Measurements from ENCODE around the gene CACNA1D. TPM values are rescaled to one million over a fixed set of nuclear protein-coding genes. Genes with fewer than 3 reads are reported as not detected.

Gene CACNA1D
- total RNA-seq, 1 donor from 2014 or later: 13.0 TPM

GRCh38 chr3:53695324-53695690 is 200.9 kb downstream of the CACNA1D start:
- intact Hi-C loops (cut with DNase I): no loop called here
- DNase-seq (ENCODE audit: low spot score) (no peak), ATAC-seq (no peak)

DNA sequence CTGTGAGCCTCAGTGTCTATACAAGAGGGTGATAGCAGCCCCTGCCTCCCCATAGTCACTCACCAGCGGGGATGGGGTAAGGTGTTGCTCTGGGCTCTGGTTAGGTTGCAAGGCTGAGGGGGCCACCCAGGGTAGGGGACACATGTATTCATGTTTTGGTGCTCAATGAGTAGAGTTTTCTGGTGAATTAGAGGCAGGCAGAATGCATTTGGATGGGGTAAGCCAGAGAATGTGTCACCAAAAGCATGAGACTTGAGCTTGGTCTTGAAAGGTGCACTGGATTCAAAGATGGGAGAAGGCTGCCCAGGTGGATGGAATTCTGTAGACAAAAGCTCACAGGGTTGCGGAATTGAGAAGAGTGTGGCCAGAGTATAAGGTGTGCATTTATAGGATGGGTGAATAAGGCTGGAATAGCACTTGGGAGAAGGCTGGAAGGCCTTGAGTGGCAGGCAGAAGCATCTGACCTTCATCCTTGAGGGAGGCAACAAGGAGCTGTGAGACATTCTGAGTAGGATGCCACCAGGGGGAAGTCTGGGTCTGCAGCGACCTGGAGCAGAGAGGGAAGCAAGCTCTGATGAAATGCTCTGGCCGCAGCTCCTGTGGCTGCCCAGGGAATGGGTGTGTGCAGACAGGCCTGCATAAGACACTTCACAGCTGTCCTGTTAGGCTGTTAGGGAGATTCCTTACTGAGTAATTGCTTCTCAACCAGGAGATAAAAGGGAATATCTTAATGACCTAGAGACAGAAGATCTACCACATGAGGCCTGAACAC is 202.2 kb downstream of the CACNA1D start:
- intact Hi-C loops (cut with DNase I): no loop called here
- DNase-seq (ENCODE audit: low spot score) (no peak), ATAC-seq (peak; percentile 87)

GRCh38 chr3:53700441-53700840 is 206.0 kb downstream of the CACNA1D start:
- DNase-seq (ENCODE audit: low spot score) (no peak), ATAC-seq (no peak)
- intact Hi-C loops (cut with DNase I): no loop called here

DNA sequence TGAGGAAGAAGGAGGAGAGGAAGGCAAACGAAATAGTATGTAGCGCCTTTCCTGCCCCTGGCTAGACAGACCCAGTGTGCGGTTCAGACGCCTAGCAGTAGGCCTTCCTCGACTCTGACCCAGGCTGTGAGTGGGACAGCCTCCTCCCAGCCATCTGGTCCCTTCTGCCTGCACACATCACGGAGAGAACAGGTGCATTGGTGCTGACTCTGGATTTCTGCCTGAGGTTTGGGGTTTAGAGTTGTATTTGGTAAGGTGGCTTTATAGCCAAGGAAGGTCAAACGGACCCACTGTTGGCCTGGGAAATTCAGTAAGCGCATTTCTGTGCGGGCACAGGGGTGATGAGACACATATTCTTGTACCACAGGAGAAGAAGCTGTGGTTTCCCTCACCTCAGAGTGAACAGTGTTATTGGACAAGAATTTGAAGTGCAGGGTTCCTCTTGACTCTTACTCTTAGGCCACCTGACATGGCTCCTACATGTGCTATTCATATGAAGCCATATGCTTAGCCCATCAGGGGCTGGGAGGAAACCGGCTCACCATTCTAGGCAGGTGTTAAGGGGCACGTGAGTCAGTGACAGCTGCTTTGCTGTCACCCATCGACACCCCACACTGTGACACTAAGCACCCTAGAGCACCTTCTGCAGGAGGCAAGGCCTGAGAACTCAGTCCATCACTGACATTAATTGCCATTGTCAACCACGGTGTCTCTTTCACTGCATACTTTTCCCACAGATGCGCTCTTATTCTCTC is 208.5 kb downstream of the CACNA1D start:
- no peak for DNase-seq (ENCODE audit: low spot score)
- ATAC-seq: no peak
- intact Hi-C loops (cut with DNase I): no loop called here

- no peak for DNase-seq (ENCODE audit: low spot score)
- intact Hi-C loops (cut with DNase I): no loop called here
These were observed 209.4 kb downstream of the CACNA1D start for GRCh38 chr3:53703630-53704362.

DNA sequence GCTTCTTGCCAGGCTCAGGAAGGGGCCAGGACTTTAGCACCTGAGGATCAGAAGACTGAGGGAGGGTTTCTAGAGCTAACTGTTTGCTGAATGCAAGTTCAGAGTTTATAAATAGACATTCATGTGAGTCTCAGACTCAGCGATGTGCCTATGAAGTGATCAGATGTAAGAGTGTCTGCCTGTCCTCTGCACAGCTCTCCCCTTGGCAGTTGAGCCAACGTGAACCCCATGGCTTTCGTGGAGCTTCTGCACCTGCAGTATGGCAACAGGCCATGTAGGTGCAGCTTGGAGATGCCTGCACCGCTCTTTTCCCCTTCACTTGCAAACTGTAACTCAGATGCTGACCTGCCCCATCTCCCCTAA is 209.9 kb downstream of the CACNA1D start:
- DNase-seq (ENCODE audit: low spot score): no peak
- intact Hi-C loops (cut with DNase I): no loop called here
- no peak for ATAC-seq

More at GRCh38 chr3:53703630-53704362, 209.4 kb downstream of the CACNA1D start:
- ATAC-seq: no peak

- intact Hi-C loops (cut with DNase I): no loop called here
- ATAC-seq (no peak), DNase-seq (ENCODE audit: low spot score) (no peak)
These were observed 210.8 kb downstream of the CACNA1D start for GRCh38 chr3:53705024-53705745.

DNA sequence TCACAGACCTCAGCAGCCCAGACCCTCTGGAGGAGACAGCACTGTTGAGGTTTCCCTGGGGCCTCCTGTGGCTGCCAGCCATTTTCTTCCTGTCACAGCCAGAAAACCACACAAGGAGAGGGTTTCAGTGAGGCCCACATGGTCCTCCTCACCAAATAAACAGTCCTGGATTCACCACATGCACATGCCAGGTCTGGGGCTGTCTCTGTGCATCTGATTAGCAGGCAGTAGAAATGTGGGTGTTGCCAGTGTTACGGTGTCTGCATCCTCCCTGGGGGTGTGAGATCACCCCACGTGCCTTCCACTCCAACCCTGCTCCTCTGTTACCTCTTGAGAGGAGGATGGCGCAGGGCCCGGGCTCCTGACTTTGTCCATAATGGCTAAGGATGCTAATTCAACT is 211.4 kb downstream of the CACNA1D start:
- intact Hi-C loops (cut with DNase I): no loop called here
- ATAC-seq (no peak), DNase-seq (ENCODE audit: low spot score) (no peak)

DNA sequence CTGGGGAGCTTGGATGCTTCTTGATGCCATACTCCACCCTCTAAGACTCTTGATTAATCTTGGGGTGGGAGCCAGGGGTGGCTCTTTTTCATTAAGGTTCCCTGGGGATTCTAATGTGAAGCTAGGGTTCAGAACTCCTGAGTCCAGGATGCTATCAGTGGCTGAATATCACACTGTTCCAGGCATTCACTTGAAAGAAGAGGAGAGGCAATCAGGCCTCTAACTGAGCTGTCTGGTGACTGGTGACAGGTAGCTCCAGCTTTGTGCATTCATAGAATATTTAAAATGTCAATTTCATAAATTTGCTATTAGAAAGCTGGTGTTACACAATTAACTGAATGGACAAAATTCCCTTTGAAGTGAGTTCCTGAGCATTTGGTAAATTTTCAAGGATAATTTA is 212.8 kb downstream of the CACNA1D start:
- ATAC-seq (no peak), DNase-seq (ENCODE audit: low spot score) (no peak)
- intact Hi-C loops (cut with DNase I): no loop called here

GRCh38 chr3:53708001-53708621 is 213.7 kb downstream of the CACNA1D start:
- intact Hi-C loops (cut with DNase I): no loop called here
- DNase-seq (ENCODE audit: low spot score) (no peak), ATAC-seq (no peak)

DNA sequence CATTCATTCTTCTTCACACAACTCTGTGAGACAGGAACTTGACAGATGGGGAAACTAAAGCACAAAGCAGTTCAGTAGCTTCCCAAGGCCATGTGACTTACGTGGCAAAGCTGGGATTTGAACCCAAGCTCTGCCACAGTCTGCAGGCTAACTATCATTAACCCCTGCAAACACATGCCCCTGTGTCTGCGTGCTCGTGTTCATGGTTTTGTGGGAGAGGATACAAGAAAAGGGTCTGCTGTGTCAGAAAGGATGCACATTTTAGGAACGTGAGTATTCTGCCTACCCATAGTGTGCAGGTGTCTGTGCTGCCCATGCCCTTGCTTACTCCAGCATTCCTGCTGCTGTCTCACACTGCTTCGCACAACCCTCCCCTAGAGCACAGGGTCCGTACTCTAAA is 214.8 kb downstream of the CACNA1D start:
- DNase-seq (ENCODE audit: low spot score): no peak
- intact Hi-C loops (cut with DNase I): no loop called here
- ATAC-seq: no peak

- intact Hi-C loops (cut with DNase I): loop anchor here (5.0 kb wide), 1 partner anchor 333 kb away; no protein-coding TSS in a partner anchor
- peak; percentile 89 for ATAC-seq
- DNase-seq (ENCODE audit: low spot score): peak; percentile 80
These were observed 215.7 kb downstream of the CACNA1D start for GRCh38 chr3:53709860-53710674.

GRCh38 chr3:53711387-53711786 is 217.0 kb downstream of the CACNA1D start:
- DNase-seq (ENCODE audit: low spot score) (no peak), ATAC-seq (no peak)
- intact Hi-C loops (cut with DNase I): loop anchor here (5.0 kb wide), 1 partner anchor 334 kb away; no protein-coding TSS in a partner anchor

DNA sequence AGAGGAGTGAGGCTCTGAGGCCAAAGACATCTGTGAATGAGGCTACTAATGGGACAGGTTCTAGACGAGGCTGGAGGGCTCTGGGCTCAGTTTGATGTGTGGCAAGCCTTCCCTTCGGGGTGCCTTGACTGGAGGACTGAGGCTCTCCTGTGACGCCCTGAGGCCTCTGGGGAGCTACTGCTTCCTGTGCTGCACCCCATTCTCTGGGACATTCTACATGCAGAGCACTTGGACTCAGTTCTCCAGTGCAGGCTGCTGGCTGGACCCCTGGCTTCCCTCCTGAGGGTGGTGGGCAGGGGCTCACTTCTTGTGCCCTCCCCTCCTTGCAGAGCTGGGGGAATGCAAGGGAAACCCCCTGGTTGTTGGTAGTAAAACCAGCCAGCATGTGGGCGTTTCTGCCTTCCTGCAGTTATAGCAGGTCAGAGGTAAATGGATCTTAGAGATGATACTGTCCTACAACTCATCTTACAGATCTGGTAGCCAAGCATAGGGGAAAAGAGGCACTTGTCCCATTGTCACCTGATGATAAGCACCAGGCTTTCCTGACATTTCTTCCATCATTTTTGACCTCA is 218.5 kb downstream of the CACNA1D start:
- intact Hi-C loops (cut with DNase I): loop anchor here (5.0 kb wide), 1 partner anchor 336 kb away; no protein-coding TSS in a partner anchor

DNA sequence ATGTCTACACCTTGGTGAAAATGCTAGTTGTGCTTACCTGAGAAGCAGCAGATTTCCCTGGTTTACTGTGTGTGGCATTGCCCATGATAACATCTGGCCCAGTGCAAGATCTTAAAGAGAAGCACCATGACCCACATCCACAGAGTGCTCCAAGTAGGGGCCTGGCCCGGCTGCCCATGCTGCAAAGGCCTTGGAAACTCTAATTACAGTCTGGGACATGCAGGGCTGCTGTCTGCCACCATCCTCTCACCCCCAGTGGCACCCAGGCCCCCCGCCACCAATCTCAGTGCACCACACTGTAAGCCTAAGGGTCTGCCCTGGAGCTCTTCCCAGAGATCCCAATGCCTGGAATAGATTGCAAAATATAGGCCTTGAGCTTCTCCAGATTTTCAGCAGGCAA is 219.2 kb downstream of the CACNA1D start:
- ATAC-seq (no peak), DNase-seq (ENCODE audit: low spot score) (no peak)
- intact Hi-C loops (cut with DNase I): loop anchor here (5.0 kb wide), 1 partner anchor 336 kb away; no protein-coding TSS in a partner anchor

More for the DNA sequence above, 218.5 kb downstream of the CACNA1D start:
- DNase-seq (ENCODE audit: low spot score): no peak
- no peak for ATAC-seq

GRCh38 chr3:53715815-53716483 is 221.5 kb downstream of the CACNA1D start:
- intact Hi-C loops (cut with DNase I): no loop called here
- no peak for ATAC-seq
- no peak for DNase-seq (ENCODE audit: low spot score)

DNA sequence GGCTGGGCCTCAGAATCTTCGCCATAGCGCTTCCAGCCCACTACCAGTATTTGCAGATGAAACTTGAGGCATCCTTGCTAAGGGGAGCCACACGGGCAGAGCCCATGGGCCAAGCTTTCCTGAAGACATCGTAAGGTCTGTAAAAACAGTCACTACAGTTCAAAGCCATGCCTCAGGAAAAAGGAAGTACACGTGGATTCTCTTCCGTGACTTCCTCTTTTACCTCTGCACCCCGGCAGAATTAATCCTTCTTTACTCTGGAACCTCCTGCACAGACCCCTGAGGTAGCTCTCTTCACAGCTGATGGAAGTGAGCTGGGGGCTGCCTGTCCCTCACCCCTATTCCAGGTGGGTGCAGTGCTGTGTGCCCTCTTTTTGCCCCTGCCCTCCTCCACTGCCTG is 222.6 kb downstream of the CACNA1D start:
- intact Hi-C loops (cut with DNase I): no loop called here
- ATAC-seq: no peak
- DNase-seq (ENCODE audit: low spot score): no peak

All from sciatic nerve (tissue), 2 donors.